Smooth muscle cell (in vitro differentiated cells): ENCODE results near the gene PRDM15. TPM values are rescaled to one million over a fixed set of nuclear protein-coding genes. Genes with fewer than 3 reads are reported as not detected.

Experiments
- DNase-seq: peaks from one replicate; lab custom pipeline; 2025; ENCODE audit not compliant: unreplicated experiment; lab: John Stamatoyannopoulos, UW
- H2AFZ ChIP-seq: fragments of 200-600 bp; sonication (generic); 2 replicates; pipeline ENCODE4 v1.6.0; 2016; ENCODE audit warnings: antibody characterized with exemption, low read depth, mild to moderate bottlenecking
- H3F3A ChIP-seq: fragments of 200-600 bp; sonication (generic); 2 replicates; pipeline ENCODE4 v1.6.0; 2017; ENCODE audit warnings: antibody characterized with exemption, low read depth
- H3K27ac ChIP-seq: fragments of 200-600 bp; sonication (generic); 2 replicates; pipeline ENCODE4 v1.5.1; 2016; ENCODE audit warnings: low read depth, mild to moderate bottlenecking
- H3K27me3 ChIP-seq: fragments of 200-600 bp; sonication (generic); 2 replicates; pipeline ENCODE4 v1.6.1; 2016; ENCODE audit warnings: low read depth, mild to moderate bottlenecking
- H3K36me3 ChIP-seq: fragments of 200-600 bp; sonication (generic); 2 replicates; pipeline ENCODE4 v1.5.1; 2016; ENCODE audit warnings: low read depth
- H3K4me1 ChIP-seq: fragments of 200-600 bp; sonication (generic); 2 replicates; pipeline ENCODE4 v1.5.1; 2016; ENCODE audit warnings: low read depth
- H3K4me2 ChIP-seq: fragments of 200-600 bp; sonication (generic); 2 replicates; pipeline ENCODE4 v1.6.0; 2016; ENCODE audit warnings: mild to moderate bottlenecking
- H3K4me3 ChIP-seq: fragments of 200-600 bp; sonication (generic); 2 replicates; pipeline ENCODE4 v1.5.1; 2016; ENCODE audit warnings: mild to moderate bottlenecking
- H3K79me2 ChIP-seq: fragments of 200-600 bp; sonication (generic); 2 replicates; pipeline ENCODE4 v1.6.0; 2016; ENCODE audit warnings: low read depth, mild to moderate bottlenecking
- H3K9ac ChIP-seq: fragments of 200-600 bp; sonication (generic); 2 replicates; pipeline ENCODE4 v1.6.0; 2016; ENCODE audit warnings: low read depth
- H3K9me3 ChIP-seq: fragments of 200-600 bp; sonication (generic); replicated peaks from 2 replicates; pipeline ENCODE4 v1.5.1; 2016; ENCODE audit warnings: low read depth
- H4K20me1 ChIP-seq: fragments of 200-600 bp; sonication (generic); 2 replicates; pipeline ENCODE4 v1.6.0; 2016; ENCODE audit warnings: low read depth
- WGBS: methylation state at CpG from one replicate; pipeline ENCODE4 v1.1.7; 2016; ENCODE audit warnings: low lambda C conversion rate; 5-methylcytosine and 5-hydroxymethylcytosine counted together
- polyA plus RNA-seq: library from polyadenylated mRNA; unstranded; fragments of >200 nt; fragmentation: Nextera tagmentation; extraction: Ambion mirVana; gene quantifications from 2 replicates; pipeline ENCODE4 v1.2.1, GENCODE V29; 2016
- total RNA-seq: library from RNA; depleted of rRNA; stranded (reverse); fragments of >200 nt; gene quantifications from 2 replicates; pipeline ENCODE4 v1.2.3, GENCODE V29; 2014
- TF ChIP-seq, protein P1 (sequence below): fragments of 200-600 bp; sonication (generic); IDR thresholded peaks from 2 replicates; pipeline ENCODE4 v1.5.1; 2017; ENCODE audit warnings: borderline replicate concordance, mild to moderate bottlenecking, antibody characterized with exemption; ENCODE audit not compliant: insufficient read depth, poor library complexity, severe bottlenecking

The PRDM15 gene
- total and polyA plus RNA-seq, 2 experiments from 2014 or later: 2.0 to 6.8 TPM

GRCh38 chr21:41769933-41770332, 109.2 kb downstream of the PRDM15 start:
- H4K20me1 ChIP-seq: peaks cover 10% of the 10 kb centered on the region
- H3K4me3 ChIP-seq: no peak overlapping the region
- H3F3A ChIP-seq: no peaks in the 10 kb centered on the region
- no peak overlapping the region for H2AFZ ChIP-seq
- H3K27me3 ChIP-seq: peaks cover 90% of the 10 kb centered on the region
- H3K9ac ChIP-seq: no peak overlapping the region
- H3K79me2 ChIP-seq: no peaks in the 10 kb centered on the region
- 85% methylated on average over 5 of the region's 5 CpGs for WGBS
- no peak overlapping the region for H3K4me2 ChIP-seq
- DNase-seq: no peak
- no peaks in the 10 kb centered on the region for H3K36me3 ChIP-seq
- peaks cover 34% of the 10 kb centered on the region for H3K4me1 ChIP-seq
- no peak overlapping the region for H3K27ac ChIP-seq
- TF ChIP-seq, protein P1, sequence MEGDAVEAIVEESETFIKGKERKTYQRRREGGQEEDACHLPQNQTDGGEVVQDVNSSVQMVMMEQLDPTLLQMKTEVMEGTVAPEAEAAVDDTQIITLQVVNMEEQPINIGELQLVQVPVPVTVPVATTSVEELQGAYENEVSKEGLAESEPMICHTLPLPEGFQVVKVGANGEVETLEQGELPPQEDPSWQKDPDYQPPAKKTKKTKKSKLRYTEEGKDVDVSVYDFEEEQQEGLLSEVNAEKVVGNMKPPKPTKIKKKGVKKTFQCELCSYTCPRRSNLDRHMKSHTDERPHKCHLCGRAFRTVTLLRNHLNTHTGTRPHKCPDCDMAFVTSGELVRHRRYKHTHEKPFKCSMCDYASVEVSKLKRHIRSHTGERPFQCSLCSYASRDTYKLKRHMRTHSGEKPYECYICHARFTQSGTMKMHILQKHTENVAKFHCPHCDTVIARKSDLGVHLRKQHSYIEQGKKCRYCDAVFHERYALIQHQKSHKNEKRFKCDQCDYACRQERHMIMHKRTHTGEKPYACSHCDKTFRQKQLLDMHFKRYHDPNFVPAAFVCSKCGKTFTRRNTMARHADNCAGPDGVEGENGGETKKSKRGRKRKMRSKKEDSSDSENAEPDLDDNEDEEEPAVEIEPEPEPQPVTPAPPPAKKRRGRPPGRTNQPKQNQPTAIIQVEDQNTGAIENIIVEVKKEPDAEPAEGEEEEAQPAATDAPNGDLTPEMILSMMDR: no peak
- H3K9me3 ChIP-seq: no peaks in the 10 kb centered on the region

GRCh38 chr21:41769521-41769920, 109.6 kb downstream of the PRDM15 start:
- Histone ChIP-seq H3K36me3 (no peaks in the 10 kb centered on the region), H3K4me1 (peaks cover 34% of the 10 kb centered on the region), H3K4me3 (no peak overlapping the region), H4K20me1 (peaks cover 14% of the 10 kb centered on the region), H2AFZ (no peak overlapping the region), H3K9me3 (no peaks in the 10 kb centered on the region), H3K4me2 (no peak overlapping the region), H3K79me2 (no peaks in the 10 kb centered on the region), H3K27ac (no peak overlapping the region), H3K27me3 (peaks cover 94% of the 10 kb centered on the region), H3F3A (no peaks in the 10 kb centered on the region), H3K9ac (no peak overlapping the region)
- DNase-seq: no peak
- 52% methylated on average over 7 of the region's 7 CpGs for WGBS
- TF ChIP-seq, protein P1: no peak

DNA sequence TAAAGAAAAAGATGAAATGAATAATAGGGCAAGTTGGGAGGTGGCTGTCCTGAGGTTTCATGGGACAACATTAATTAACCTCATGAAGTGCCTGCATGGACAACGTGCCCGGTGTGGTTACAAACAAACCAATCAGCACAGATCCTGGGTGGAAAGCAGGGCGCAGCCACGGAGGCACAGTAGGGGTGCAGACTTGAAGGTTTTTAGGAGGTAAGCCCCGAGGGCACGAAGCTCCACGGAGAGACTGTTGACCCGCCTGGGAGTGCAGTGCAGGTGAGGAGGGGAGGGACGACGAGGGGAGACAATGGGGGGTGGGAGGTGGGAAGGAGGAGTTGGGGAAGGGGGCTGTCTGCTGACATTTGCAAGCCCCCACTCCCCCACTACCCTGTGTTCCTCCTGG, 110.0 kb downstream of the PRDM15 start:
- peak overlapping the region; percentile 53 for H3K4me3 ChIP-seq
- no peaks in the 10 kb centered on the region for H3K9me3 ChIP-seq
- no peak for DNase-seq
- no peak overlapping the region for H2AFZ ChIP-seq
- H3K4me1 ChIP-seq: peaks cover 34% of the 10 kb centered on the region
- no peaks in the 10 kb centered on the region for H3K79me2 ChIP-seq
- peak overlapping the region; percentile 83 for H3K4me2 ChIP-seq
- H3K27me3 ChIP-seq: peaks cover 94% of the 10 kb centered on the region
- H3K27ac ChIP-seq: no peak overlapping the region
- H3F3A ChIP-seq: no peaks in the 10 kb centered on the region
- H3K36me3 ChIP-seq: no peaks in the 10 kb centered on the region
- peaks cover 18% of the 10 kb centered on the region for H4K20me1 ChIP-seq
- TF ChIP-seq, protein P1: no peak
- H3K9ac ChIP-seq: no peak overlapping the region
- 8% methylated on average over 10 of the region's 10 CpGs for WGBS

DNA sequence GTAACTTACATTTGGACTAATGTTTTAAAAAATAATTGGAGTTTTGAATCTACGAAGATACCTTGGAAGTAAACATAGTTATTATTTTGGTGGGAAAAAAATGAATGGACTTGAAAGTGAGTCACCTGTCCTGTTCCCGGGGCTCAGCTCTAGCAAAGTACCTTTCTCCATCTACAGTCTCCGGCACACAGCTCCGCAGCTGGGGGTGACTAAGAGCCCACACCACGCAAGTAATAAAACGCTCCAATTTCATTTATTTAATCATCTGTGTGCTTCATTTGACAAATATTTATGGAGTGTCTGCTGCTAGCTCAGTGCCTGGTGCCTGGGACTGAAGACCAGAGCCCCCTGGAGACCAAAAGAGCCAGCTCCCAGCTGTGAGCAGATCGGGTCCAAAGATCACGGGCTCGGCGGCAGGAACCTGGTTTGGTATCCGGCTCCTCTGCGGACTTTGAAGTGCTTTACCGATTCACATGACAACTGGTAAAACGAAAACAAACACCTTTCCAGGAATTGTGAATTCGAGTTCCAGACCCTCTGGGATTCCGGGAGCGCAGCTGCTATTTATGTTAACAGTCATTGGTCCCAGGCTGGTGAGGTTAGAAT, 110.6 kb downstream of the PRDM15 start:
- no peak for DNase-seq
- peak overlapping the region; percentile 53 for H3K4me3 ChIP-seq
- no peaks in the 10 kb centered on the region for H3F3A ChIP-seq
- H3K4me2 ChIP-seq: peak overlapping the region; percentile 83
- peaks cover 94% of the 10 kb centered on the region for H3K27me3 ChIP-seq
- H3K4me1 ChIP-seq: peaks cover 38% of the 10 kb centered on the region
- TF ChIP-seq, protein P1: peak; percentile 45
- peaks cover 24% of the 10 kb centered on the region for H4K20me1 ChIP-seq
- 2% methylated on average over 17 of the region's 17 CpGs for WGBS
- no peaks in the 10 kb centered on the region for H3K36me3 ChIP-seq
- H3K9me3 ChIP-seq: no peaks in the 10 kb centered on the region
- H2AFZ ChIP-seq: no peak overlapping the region
- peak overlapping the region; percentile 40 for H3K9ac ChIP-seq
- H3K79me2 ChIP-seq: no peaks in the 10 kb centered on the region
- H3K27ac ChIP-seq: peak overlapping the region; percentile 36
